Measurements from ENCODE around the gene CPA5.

DNA sequence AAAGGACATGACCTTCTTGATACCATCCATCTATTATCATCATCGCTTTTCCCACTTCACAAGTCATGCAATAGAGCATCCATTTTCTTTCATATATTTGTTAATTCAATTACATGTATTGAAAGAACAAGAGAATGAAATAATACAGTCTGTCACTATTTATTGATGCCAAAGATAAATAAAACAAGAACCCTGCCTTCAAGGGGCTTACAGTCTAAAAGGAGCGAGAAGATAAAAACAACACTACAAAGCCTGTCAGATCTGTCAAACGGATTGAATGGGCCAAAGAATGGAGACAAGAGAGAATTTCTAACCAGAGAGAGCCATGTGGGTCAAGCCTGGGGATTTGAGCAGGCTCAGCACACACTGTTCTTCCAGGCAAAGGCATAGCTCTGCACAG, 15.9 kb downstream of the CPA5 start:
- TF ChIP-seq NFRKB (IDR thresholded peaks at IDR 0.05) (no peak), SUZ12 (IDR thresholded peaks at IDR 0.05) (no peak), BHLHE40 (IDR thresholded peaks at IDR 0.05; ENCODE audit: borderline replicate concordance) (no peak), FOXK2 (IDR thresholded peaks at IDR 0.05) (no peak), CTBP1 (IDR thresholded peaks at IDR 0.05; ENCODE audit: borderline replicate concordance) (no peak), SP1 (IDR thresholded peaks at IDR 0.05) (no peak), L3MBTL2 (conservative IDR thresholded peaks at IDR 0.05) (no peak), TARDBP (IDR thresholded peaks at IDR 0.05) (no peak), FOXM1 (IDR thresholded peaks at IDR 0.05; ENCODE audit: borderline replicate concordance) (no peak), LEF1 (IDR thresholded peaks at IDR 0.05; ENCODE audit: borderline replicate concordance) (no peak), ARNT (IDR thresholded peaks at IDR 0.05) (no peak)

All from HEK293T (cell line).